ENCODE measurements around the gene FAM171A1. TPM values are rescaled to one million over a fixed set of nuclear protein-coding genes. Genes with fewer than 3 reads are reported as not detected.

Gene FAM171A1
- total RNA-seq, 1 donor from 2014 or later, result 51.9 TPM

GRCh38 chr10:15253951-15254807, 116.9 kb downstream of the FAM171A1 start:
- H3K36me3 ChIP-seq (ENCODE audit: insufficient read depth, low read length), result no peaks in the 10 kb centered on the region
- no peaks in the 10 kb centered on the region for H3K9me3 Mint-ChIP-seq (ENCODE audit: unreplicated experiment)
- H3K4me1 ChIP-seq (ENCODE audit: insufficient read depth, low read length), result peaks cover 6% of the 10 kb centered on the region
- H3K27ac Mint-ChIP-seq (ENCODE audit: unreplicated experiment), result no peak overlapping the region
- H4K20me1 ChIP-seq (ENCODE audit: insufficient read depth, low read length), result peaks cover 5% of the 10 kb centered on the region
- no peak for FAIRE-seq
- no peak overlapping the region for H3K9ac ChIP-seq (ENCODE audit: low read length)
- TF ChIP-seq CTCF (IDR thresholded peaks at IDR 0.05; ENCODE audit: insufficient read depth, low read depth, low read length) (no peak), EZH2 (IDR thresholded peaks at IDR 0.05; ENCODE audit: insufficient read depth, low read length) (no peak)
- H3K79me2 ChIP-seq (ENCODE audit: insufficient read depth, low read length), result no peaks in the 10 kb centered on the region
- H3K36me3 Mint-ChIP-seq (ENCODE audit: low read depth, unreplicated experiment), result peaks cover 11% of the 10 kb centered on the region
- peak overlapping the region; percentile 13 for H3K4me3 Mint-ChIP-seq (ENCODE audit: unreplicated experiment)
- no peak overlapping the region for H2AFZ ChIP-seq (ENCODE audit: low read depth, low read length)
- no peaks in the 10 kb centered on the region for H3K27me3 Mint-ChIP-seq (ENCODE audit: low read depth, unreplicated experiment)
- H3K4me3 ChIP-seq (ENCODE audit: insufficient read depth, low read depth, low read length), result no peak overlapping the region
- H3K4me1 Mint-ChIP-seq (ENCODE audit: low read depth, unreplicated experiment), result peaks cover 8% of the 10 kb centered on the region
- H3K27me3 ChIP-seq (ENCODE audit: insufficient read depth, low read length), result no peaks in the 10 kb centered on the region
- peak overlapping the region; percentile 53 for H3K4me2 ChIP-seq (ENCODE audit: low read length)
- DNase-seq (ENCODE audit: low read depth), result no peak
- no peak overlapping the region for H3K27ac ChIP-seq (ENCODE audit: low read depth, low read length)
- no peaks in the 10 kb centered on the region for H3K9me3 ChIP-seq (ENCODE audit: insufficient read depth, low read depth, low read length)

- Histone ChIP-seq H2AFZ (ENCODE audit: low read depth, low read length) (no peak overlapping the region), H3K9me3 (ENCODE audit: insufficient read depth, low read depth, low read length) (no peaks in the 10 kb centered on the region), H3K79me2 (ENCODE audit: insufficient read depth, low read length) (no peaks in the 10 kb centered on the region), H3K4me3 (ENCODE audit: insufficient read depth, low read depth, low read length) (no peak overlapping the region), H3K27ac (ENCODE audit: low read depth, low read length) (no peak overlapping the region), H3K4me1 (ENCODE audit: insufficient read depth, low read length) (peaks cover 19% of the 10 kb centered on the region), H3K27me3 (ENCODE audit: insufficient read depth, low read length) (no peaks in the 10 kb centered on the region), H3K36me3 (ENCODE audit: insufficient read depth, low read length) (no peaks in the 10 kb centered on the region), H3K4me2 (ENCODE audit: low read length) (no peak overlapping the region), H4K20me1 (ENCODE audit: insufficient read depth, low read length) (peaks cover 5% of the 10 kb centered on the region), H3K9ac (ENCODE audit: low read length) (no peak overlapping the region)
- FAIRE-seq (no peak), DNase-seq (ENCODE audit: low read depth) (no peak)
- Mint-ChIP-seq H3K4me3 (ENCODE audit: unreplicated experiment) (no peak overlapping the region), H3K27me3 (ENCODE audit: low read depth, unreplicated experiment) (no peaks in the 10 kb centered on the region), H3K36me3 (ENCODE audit: low read depth, unreplicated experiment) (peaks cover 11% of the 10 kb centered on the region), H3K4me1 (ENCODE audit: low read depth, unreplicated experiment) (peaks cover 17% of the 10 kb centered on the region), H3K9me3 (ENCODE audit: unreplicated experiment) (no peaks in the 10 kb centered on the region), H3K27ac (ENCODE audit: unreplicated experiment) (no peak overlapping the region)
- TF ChIP-seq CTCF (IDR thresholded peaks at IDR 0.05; ENCODE audit: insufficient read depth, low read depth, low read length) (no peak), EZH2 (IDR thresholded peaks at IDR 0.05; ENCODE audit: insufficient read depth, low read length) (no peak)
These were observed 118.7 kb downstream of the FAM171A1 start for GRCh38 chr10:15252396-15252795.

Data from astrocyte (in vitro differentiated cells and primary cell).